Neutrophil (primary cell): ENCODE measurements around the gene ACAN.

ENCODE experiments used
- H3K27ac ChIP-seq: fragments of 200-600 bp; sonication (generic); 2 replicates; pipeline ENCODE4 v1.5.1; 2016; ENCODE audit warnings: mild to moderate bottlenecking, moderate library complexity
- H3K27me3 ChIP-seq: fragments of 200-600 bp; sonication (generic); 2 replicates; pipeline ENCODE4 v1.6.0; 2016; ENCODE audit warnings: mild to moderate bottlenecking
- H3K36me3 ChIP-seq: fragments of 200-600 bp; sonication (generic); 2 replicates; pipeline ENCODE4 v1.5.1; 2017
- H3K4me1 ChIP-seq, 2 experiments: fragments of 200-600 bp in 1 of 2; sonication (generic) in 1 of 2; 1 replicate in 1 of 2; 2 replicates in 1 of 2; pipeline versions ENCODE4 v1.5.1 to v1.6.1; 2013 to 2016; ENCODE audit warnings: low read depth in 1 of 2, low read length in 1 of 2, mild to moderate bottlenecking in 1 of 2, moderate library complexity in 1 of 2; ENCODE audit not compliant: control insufficient read depth in 1 of 2, insufficient read depth in 1 of 2
- H3K4me3 ChIP-seq, 2 experiments: fragments of 200-600 bp in 1 of 2; sonication (generic) in 1 of 2; 1 replicate in 1 of 2; 2 replicates in 1 of 2; pipeline ENCODE4 v1.5.1; 2013 to 2016; ENCODE audit warnings: low read depth in 1 of 2, low read length in 1 of 2, mild to moderate bottlenecking in 1 of 2, moderate library complexity in 1 of 2
- H3K9me3 ChIP-seq: fragments of 200-600 bp; sonication (generic); 2 replicates; pipeline ENCODE4 v1.5.1; 2016
- CTCF ChIP-seq: fragments of 200-600 bp; sonication (generic); IDR thresholded peaks from 2 replicates; pipeline ENCODE4 v1.5.1; 2016; ENCODE audit warnings: antibody characterized with exemption

ACAN gene

GRCh38 chr15:88904257-88904623 is 101.0 kb downstream of the ACAN start:
- no peak overlapping the region for H3K4me3 ChIP-seq
- H3K27ac ChIP-seq = no peak overlapping the region
- H3K27me3 ChIP-seq = no peaks in the 10 kb centered on the region
- H3K9me3 ChIP-seq = no peaks in the 10 kb centered on the region
- H3K36me3 ChIP-seq = no peaks in the 10 kb centered on the region
- H3K4me1 ChIP-seq = no peaks in the 10 kb centered on the region
- TF ChIP-seq CTCF = no peak

GRCh38 chr15:88904624-88905327 is 101.5 kb downstream of the ACAN start:
- Histone ChIP-seq H3K27ac (no peak overlapping the region), H3K4me3 (no peak overlapping the region), H3K36me3 (no peaks in the 10 kb centered on the region), H3K4me1 (no peaks in the 10 kb centered on the region), H3K9me3 (no peaks in the 10 kb centered on the region), H3K27me3 (no peaks in the 10 kb centered on the region)
- TF ChIP-seq CTCF = peak; percentile 91

GRCh38 chr15:88905576-88905975 is 102.3 kb downstream of the ACAN start:
- H3K4me1 ChIP-seq = no peaks in the 10 kb centered on the region
- H3K27me3 ChIP-seq = no peaks in the 10 kb centered on the region
- no peak overlapping the region for H3K27ac ChIP-seq
- no peaks in the 10 kb centered on the region for H3K36me3 ChIP-seq
- TF ChIP-seq CTCF = no peak
- no peaks in the 10 kb centered on the region for H3K9me3 ChIP-seq
- H3K4me3 ChIP-seq = no peak overlapping the region

GRCh38 chr15:88906130-88906529 is 102.9 kb downstream of the ACAN start:
- Histone ChIP-seq H3K4me1 (no peaks in the 10 kb centered on the region), H3K9me3 (no peaks in the 10 kb centered on the region), H3K27me3 (peaks cover 3% of the 10 kb centered on the region), H3K4me3 (no peak overlapping the region), H3K27ac (no peak overlapping the region), H3K36me3 (no peaks in the 10 kb centered on the region)
- no peak for TF ChIP-seq CTCF

- no peaks in the 10 kb centered on the region for H3K4me1 ChIP-seq
- no peak for TF ChIP-seq CTCF
- no peaks in the 10 kb centered on the region for H3K36me3 ChIP-seq
- H3K27me3 ChIP-seq = peaks cover 7% of the 10 kb centered on the region
- H3K4me3 ChIP-seq = no peak overlapping the region
- H3K9me3 ChIP-seq = no peaks in the 10 kb centered on the region
- H3K27ac ChIP-seq = no peak overlapping the region
Observed at GRCh38 chr15:88906551-88906950, 103.3 kb downstream of the ACAN start.
